Vagina (tissue), 2 donors: ENCODE data around the gene SHISA3.

Source experiments
- POLR2A ChIP-seq, 2 donors: fragments of 450-650 bp; IDR thresholded peaks; one replicate each; pipeline ENCODE4 v1.6.1; 2017; ENCODE audit warnings: antibody characterized with exemption in 2 of 2, mild to moderate bottlenecking in 2 of 2, moderate library complexity in 2 of 2
- POLR2AphosphoS5 ChIP-seq, 2 donors: sonication (generic); formaldehyde crosslinking; IDR thresholded peaks; one replicate each; pipeline ENCODE4 v1.9.0; 2017; ENCODE audit warnings: antibody characterized with exemption in 2 of 2, mild to moderate bottlenecking in 2 of 2, low read depth in 1 of 2; ENCODE audit not compliant: insufficient read depth in 1 of 2
- TF ChIP-seq, protein P1 (sequence below), 3 experiments: fragments of 450-650 bp in 2 of 3; fragments of 200-600 bp in 1 of 3; sonication (generic) in 1 of 3; IDR thresholded peaks; one replicate each; pipeline ENCODE4 v1.5.1; 2017 to 2019; ENCODE audit warnings: antibody characterized with exemption in 3 of 3, mild to moderate bottlenecking in 2 of 3, moderate library complexity in 2 of 3

DNA sequence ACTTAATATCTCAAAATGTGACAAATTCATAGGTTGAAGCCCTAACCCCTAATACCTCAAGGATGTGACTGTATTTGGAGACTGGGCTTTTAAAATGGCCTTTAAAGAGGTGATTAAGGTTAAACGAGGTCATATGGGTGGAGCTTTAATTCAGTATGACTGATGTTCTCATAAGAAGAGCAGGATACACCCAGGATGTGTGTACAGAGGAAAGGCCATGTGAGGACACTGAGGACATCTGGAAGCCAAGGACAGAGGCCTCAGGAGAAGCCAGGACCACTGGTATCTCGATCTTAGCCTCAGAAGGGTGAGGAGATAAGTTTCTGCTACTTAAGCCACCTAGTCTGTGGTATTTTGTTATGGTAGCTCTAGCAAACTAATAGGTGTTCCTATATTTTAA lies 49.0 kb upstream of the SHISA3 start:
- TF ChIP-seq, protein P1, sequence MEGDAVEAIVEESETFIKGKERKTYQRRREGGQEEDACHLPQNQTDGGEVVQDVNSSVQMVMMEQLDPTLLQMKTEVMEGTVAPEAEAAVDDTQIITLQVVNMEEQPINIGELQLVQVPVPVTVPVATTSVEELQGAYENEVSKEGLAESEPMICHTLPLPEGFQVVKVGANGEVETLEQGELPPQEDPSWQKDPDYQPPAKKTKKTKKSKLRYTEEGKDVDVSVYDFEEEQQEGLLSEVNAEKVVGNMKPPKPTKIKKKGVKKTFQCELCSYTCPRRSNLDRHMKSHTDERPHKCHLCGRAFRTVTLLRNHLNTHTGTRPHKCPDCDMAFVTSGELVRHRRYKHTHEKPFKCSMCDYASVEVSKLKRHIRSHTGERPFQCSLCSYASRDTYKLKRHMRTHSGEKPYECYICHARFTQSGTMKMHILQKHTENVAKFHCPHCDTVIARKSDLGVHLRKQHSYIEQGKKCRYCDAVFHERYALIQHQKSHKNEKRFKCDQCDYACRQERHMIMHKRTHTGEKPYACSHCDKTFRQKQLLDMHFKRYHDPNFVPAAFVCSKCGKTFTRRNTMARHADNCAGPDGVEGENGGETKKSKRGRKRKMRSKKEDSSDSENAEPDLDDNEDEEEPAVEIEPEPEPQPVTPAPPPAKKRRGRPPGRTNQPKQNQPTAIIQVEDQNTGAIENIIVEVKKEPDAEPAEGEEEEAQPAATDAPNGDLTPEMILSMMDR (IDR thresholded peaks at IDR 0.05) = no peak
- no peak for TF ChIP-seq POLR2AphosphoS5 (IDR thresholded peaks at IDR 0.05; ENCODE audit: insufficient read depth in 1 of 2, low read depth in 1 of 2)
- no peak for TF ChIP-seq POLR2A (IDR thresholded peaks at IDR 0.05)
